Urothelium cell line (cell line): Measurements from ENCODE around the gene CAB39.

Experiments used
- DNase-seq: peaks from one replicate; pipeline ENCODE4 v3.0.0; 2011; ENCODE audit warnings: low spot score, mixed read lengths
- FAIRE-seq: peaks from 2 replicates; lab custom pipeline; 2011; peaks lifted over from hg19 to GRCh38; lab: Jason Lieb, UNC

Gene CAB39

DNA sequence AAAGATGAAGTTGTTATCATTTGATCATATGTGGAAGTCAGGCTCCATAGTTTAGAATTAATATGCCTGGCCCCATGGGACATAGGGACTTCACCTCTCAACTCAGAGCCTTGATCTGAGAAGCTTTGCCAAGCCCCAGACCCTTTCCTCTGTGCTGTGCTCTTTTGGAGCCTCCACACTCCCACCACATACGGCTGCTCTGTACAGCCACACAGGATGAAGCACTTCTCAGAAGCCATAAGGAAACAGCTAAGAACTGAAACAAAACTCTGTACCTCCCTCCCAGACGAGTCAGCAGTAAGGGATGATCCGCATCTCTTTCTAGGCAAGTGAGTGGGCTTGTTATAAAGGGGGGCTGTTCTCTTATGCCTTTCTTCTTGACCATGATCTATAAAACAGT, 66.5 kb downstream of the CAB39 start:
- FAIRE-seq (no peak), DNase-seq (no peak)

GRCh38 chr2:230779607-230780006, 67.0 kb downstream of the CAB39 start:
- FAIRE-seq, result no peak

DNA sequence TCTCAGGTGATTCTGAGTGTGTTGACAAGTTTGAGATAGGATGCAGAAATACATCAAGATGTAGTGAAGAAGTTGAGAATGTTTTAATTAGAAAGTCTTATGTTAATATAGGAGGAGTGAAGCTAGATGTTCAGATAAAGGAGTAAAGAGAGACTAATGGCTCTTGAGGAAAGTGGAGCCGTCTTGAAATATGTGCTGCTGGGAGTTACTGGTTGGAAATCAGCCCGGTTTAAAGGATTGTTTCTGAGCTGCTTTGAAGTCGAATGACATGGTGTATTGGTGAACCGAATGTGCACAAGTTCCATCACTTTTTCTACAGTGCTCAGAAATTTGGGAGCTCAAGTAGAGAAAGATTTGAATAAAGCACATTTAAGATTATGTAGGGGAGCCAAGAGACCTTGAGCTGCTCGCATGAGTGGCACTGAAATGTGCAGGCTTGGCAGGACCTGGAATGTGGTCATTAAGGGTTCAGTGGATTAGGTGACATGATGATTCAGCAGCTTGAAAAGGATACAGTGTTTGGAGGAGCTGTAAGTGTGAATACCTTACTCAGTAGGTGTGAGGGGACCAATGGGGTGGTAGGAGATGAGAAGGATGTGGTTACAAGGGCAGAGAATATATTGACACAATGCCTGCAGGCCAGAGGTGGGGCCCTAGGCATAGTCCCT, 68.6 kb downstream of the CAB39 start:
- FAIRE-seq (no peak), DNase-seq (peak; percentile 52)

More at GRCh38 chr2:230779607-230780006, 67.0 kb downstream of the CAB39 start:
- no peak for DNase-seq

DNA sequence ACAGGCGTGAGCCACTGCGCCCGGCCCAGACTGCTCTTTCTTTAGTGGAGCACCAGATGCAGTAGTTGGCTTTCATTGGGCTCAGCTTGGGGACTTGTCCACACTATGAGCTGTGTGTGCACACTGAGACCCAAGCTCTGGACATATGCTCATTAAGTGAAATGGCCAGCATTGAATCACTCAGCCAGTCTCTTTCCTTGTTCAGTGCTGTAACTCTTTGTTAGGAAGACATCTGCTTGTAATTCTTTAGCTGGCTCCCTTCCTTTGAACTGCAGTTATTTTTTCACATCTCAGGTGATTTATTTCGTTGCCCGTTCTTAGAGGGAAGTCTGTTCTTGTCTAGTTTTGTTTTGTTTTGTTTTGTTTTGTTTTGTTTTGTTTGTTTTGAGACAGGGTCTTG, 70.5 kb downstream of the CAB39 start:
- no peak for DNase-seq
- FAIRE-seq, result no peak

- FAIRE-seq, result no peak
These were observed 72.2 kb downstream of the CAB39 start for GRCh38 chr2:230784795-230785194.

GRCh38 chr2:230785346-230785745, 72.7 kb downstream of the CAB39 start:
- FAIRE-seq (no peak), DNase-seq (no peak)

More at GRCh38 chr2:230784795-230785194, 72.2 kb downstream of the CAB39 start:
- no peak for DNase-seq

GRCh38 chr2:230787101-230787500, 74.5 kb downstream of the CAB39 start:
- no peak for DNase-seq
- FAIRE-seq, result no peak

DNA sequence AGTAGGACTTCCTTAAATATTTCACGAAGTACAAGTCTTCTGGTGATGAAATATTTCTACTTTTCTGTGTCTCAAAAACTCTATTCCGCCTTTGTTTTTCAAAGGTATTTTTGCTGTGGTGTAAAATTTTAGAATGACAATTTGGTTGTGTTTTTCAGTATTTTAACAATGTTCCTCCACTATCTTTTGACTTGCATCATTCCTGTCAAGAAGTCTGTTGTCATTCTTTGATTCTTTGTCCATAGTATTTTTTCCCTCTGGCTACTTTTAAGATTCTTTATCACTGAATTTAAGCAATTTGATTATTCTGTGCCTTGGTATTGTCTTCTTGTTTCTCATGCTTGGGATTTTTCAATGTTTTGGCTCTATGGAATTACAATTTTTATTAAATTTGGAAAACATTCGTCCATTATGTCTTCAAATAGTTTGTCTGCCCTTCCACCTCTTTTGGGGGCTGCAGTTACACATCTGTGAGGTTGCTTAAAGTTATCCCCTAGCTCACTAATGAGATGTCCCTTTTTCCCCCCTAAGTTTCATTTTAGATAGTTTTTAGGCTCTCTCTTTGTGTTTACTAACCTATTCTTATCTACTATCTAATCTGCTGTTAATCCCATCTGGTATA, 76.0 kb downstream of the CAB39 start:
- DNase-seq (no peak), FAIRE-seq (no peak)

GRCh38 chr2:230790981-230791380, 78.3 kb downstream of the CAB39 start:
- DNase-seq, result no peak

DNA sequence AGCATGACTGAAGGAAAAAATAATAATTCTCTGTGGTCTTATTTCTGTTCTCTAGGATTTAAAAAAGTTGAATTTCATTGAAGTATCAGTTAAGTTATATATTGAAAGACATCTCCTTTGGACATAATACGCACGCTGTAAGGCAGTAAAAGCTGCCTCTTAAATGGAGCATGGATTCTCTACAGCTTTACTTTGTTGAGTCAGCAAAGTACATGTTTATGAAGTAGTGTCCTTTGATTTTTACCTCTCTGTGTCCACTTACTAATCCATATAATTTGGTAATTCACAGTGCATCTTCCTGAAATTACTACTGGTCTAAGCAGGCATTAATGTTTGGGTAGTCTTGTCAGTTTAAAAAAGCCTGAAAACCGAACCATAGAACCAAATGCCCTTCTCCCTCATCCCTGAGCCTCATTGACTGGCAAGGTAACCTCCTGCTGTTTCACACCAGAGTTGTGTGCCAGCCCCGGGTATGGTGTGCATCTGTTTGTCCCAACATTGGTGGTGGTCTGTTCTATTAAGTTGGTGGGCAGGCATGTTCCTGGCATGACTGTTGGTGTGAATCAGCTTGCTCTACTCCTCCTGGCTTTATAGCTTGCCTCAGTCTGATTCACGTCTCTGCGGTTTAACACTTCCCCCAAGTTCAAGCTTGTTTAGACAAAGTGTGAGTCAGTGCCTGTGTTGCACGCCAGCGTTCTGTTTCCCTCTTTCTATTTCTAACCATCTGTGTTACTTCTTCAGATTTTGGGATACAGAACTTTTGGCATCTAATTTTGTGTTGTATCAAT, 81.1 kb downstream of the CAB39 start:
- DNase-seq, result peak; percentile 88
- peak; percentile 77 for FAIRE-seq

More at GRCh38 chr2:230790981-230791380, 78.3 kb downstream of the CAB39 start:
- FAIRE-seq, result no peak

DNA sequence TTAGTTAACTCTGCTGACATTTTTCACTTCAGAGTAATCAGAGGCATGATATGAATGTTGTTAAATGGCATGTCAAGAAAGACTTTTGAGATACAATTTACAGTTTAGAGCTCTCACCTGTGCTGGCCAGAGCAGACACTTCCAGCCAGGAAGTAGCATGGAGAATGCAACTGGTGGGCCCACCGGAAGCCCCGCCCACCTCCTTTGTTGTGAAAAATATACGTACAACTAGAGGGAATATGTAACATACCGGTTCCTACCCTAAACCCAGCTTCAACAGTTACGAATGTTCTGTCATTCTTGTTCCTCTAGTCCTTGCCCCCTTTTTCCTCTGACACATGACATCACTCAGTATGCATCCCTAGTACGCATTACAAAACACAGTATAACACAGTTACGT, 81.9 kb downstream of the CAB39 start:
- DNase-seq (peak; percentile 31), FAIRE-seq (no peak)

DNA sequence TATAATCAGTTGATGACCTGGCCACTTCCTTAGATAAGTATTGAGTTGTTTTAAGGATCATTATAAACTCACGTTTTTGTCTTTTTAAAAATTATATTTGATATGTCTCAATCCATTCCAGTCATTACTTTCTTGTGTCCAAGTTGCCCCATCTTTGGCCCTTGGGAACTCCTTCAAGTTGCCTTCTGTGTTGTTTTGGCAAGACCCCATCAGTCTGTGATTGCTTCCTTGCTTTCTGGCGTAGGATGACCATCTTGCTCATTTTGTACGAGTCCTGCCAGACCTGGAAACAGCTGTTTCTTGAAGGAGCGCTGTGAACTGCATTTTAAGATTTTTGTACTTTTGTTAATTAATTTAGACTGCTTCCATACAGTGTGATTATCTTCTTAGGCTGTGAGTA, 83.2 kb downstream of the CAB39 start:
- no peak for DNase-seq
- FAIRE-seq, result no peak

DNA sequence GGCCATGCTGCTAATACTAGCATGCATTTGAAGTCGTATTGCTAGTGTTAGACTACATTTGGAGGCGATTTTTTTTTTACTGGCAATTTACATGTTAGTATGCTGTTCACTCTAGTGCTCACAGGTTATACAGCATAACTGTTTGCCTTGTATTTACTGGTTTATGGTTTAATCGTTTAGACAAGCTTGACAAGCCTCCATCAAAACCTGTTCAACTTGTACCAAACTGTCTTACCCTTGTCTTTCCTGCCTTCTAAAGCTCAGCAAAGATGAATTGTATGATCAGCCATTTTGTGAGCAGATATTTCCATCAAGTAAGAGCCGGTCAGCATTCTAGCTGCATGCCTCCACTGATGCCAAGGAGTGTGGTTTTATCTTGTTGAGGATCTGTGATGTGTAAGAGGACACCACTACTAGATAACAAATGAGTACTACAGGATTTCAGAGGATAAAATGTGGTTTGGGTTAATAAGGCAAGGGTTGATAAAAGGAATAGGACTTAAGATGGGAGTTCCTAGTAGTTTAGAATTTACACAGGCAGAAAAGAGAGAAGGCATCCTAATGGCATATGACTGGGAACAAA, 83.7 kb downstream of the CAB39 start:
- FAIRE-seq (no peak), DNase-seq (no peak)

- DNase-seq (no peak), FAIRE-seq (no peak)
These were observed 85.2 kb downstream of the CAB39 start for GRCh38 chr2:230797515-230798495.

DNA sequence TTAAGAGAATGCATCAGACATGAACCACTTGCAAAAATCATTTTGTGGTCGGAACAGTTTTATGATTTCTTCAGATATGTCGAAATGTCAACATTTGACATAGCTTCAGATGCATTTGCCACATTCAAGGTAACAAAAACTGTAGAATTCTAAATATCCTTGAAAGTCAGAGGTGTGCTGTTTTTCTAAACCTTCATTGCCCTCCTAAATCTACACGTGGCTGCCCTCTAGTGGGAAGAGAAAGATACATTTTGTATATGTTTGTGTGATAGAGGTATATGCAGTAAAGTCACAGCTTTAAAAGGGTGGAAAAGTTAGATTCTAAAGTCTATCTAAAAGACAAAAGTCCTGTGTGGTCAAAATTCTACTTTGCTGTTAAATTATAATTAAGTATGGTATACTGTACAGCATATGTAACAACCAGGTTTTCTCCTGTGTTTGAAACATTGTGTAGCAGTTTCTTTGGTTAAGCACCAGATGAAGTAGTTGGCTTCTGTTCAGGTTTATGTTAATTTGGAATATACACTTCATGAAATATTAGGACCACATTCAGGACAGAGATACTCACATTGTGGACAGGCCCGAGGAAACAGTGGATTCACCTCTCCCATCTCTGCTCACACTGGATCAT, 86.2 kb downstream of the CAB39 start:
- FAIRE-seq (no peak), DNase-seq (peak; percentile 37)

DNA sequence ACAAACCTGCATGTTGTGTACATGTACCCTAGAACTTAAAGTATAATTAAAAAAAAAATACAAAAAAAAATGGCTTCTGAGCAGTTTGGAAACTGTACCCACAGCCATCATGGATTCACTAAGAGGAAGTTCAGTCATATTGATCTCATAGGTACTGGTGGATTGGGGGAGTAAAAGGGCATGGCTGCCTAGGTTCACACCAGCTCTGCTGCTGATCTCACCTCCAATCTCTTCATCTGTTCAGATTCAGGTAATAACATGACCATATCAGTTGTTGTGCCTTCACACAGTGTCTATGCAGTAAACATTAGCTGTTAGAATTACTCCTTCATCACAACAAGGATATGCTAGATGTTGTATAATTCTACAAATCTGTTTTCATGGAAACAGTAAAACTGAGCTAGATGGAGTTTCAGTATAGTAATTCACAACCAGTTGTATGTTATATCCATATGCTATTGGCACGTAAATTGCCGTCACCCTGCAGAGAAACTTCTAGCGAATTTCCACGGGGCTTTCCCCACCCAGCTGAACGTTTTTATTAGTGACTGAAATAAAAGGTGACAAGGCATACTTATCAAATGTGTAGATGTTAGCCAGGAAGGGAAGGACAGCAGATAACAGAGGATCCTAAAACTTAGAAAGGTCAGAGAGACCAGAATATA, 92.8 kb downstream of the CAB39 start:
- DNase-seq (no peak), FAIRE-seq (no peak)

DNA sequence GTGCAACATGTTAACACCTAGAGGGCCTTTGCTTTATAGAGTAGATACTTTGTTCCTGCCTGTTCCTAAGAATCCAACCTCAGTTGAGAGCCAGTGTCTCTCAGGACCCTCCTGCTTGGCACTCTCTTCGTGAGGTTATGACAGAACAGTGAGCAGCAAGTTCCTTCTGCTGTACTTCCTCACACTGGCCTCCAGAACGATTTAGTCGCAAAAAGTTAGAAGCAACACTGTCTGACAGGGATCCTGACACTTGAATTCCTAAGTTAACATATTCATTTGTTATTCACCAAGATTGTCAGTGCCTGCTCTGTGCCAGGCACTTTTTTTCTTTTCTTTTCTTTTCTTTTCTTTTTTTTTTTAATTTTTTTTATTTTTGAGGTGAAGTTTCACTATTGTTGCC, 95.1 kb downstream of the CAB39 start:
- DNase-seq, result no peak
- no peak for FAIRE-seq

GRCh38 chr2:230809015-230809414, 96.4 kb downstream of the CAB39 start:
- DNase-seq (no peak), FAIRE-seq (no peak)

DNA sequence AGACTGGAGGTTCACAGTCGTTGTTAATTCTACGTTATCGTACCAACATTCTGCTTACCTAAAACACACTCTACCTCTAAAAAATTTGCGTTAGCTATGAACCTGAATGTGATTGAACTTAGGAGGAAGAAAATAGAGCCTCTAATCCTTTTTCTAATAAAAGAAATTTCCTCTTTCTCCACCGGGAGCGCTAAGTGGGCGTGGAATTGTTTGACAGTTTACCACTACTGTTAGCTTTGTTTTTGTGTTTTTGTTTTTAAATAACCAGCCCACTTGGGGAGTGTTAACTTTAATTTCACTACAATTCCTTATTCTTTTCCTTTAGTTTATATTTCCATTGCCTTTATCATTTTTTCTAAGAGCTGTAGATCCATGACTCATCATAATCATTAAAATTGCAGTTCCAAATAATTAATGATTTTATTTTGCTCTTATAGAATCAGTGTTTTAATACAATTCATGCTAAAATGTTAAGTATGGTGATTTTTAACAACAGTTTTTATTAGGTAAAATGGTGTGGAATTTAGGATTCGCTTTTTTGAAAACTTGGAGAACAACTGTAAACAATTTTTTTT, 97.1 kb downstream of the CAB39 start:
- FAIRE-seq, result no peak

More for the DNA sequence above, 97.1 kb downstream of the CAB39 start:
- DNase-seq, result no peak
